Stimulated activated CD4-positive, alpha-beta T cell treated with anti-CD3 and anti-CD28 coated beads, Interleukin-2, amount 100 ng/mL, for 4 hours (primary cell): Measurements from ENCODE around the gene CROCC2.

Experiments used
- DNase-seq: peaks from one replicate; pipeline ENCODE4 v3.0.0-alpha.2; 2020; ENCODE audit warnings: low read depth

The CROCC2 gene

DNA sequence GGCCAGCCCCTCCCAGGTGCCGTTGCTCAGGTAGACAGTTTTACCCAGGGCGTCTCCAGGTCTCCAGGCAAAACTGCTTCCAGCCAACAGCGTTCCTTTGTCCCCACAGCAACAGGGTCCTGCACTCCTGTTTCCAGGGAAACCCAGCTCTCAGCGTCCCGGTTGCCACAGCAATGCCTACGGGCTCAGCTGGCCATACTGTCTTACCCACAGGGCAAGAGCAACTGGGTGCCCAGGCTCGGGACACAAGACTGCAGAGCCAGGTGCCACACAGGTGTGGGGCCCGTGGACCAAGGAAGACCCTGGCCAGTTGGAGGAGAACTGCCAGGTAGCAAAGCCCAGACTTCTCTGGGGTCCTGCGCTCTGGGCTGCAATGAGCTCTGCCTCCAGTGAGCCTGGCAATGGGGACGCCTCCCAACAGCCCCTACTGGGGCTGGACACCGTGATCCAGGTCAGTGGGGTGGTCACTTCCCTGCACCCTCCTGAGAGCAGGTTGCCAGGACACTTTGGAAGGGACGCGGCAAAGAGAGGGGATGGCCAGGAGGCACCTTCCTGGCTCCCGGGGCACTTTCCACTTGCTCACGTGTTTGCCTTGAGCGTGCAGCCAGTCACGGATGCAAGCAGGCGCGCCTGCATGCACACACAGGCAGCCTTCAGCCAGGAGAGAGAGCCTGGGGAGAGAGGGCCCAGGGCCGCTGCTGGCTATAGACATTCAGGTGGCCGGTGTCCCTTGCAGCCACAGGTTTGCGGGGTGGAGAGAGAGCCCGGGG, at the start of gene CROCC2:
Gene CROCC2, plus strand, starts transcription at position 196 of the 770 bp plus-strand sequence. Its CDS starts 178 bp downstream, at position 374.
- DNase-seq = no peak

DNA sequence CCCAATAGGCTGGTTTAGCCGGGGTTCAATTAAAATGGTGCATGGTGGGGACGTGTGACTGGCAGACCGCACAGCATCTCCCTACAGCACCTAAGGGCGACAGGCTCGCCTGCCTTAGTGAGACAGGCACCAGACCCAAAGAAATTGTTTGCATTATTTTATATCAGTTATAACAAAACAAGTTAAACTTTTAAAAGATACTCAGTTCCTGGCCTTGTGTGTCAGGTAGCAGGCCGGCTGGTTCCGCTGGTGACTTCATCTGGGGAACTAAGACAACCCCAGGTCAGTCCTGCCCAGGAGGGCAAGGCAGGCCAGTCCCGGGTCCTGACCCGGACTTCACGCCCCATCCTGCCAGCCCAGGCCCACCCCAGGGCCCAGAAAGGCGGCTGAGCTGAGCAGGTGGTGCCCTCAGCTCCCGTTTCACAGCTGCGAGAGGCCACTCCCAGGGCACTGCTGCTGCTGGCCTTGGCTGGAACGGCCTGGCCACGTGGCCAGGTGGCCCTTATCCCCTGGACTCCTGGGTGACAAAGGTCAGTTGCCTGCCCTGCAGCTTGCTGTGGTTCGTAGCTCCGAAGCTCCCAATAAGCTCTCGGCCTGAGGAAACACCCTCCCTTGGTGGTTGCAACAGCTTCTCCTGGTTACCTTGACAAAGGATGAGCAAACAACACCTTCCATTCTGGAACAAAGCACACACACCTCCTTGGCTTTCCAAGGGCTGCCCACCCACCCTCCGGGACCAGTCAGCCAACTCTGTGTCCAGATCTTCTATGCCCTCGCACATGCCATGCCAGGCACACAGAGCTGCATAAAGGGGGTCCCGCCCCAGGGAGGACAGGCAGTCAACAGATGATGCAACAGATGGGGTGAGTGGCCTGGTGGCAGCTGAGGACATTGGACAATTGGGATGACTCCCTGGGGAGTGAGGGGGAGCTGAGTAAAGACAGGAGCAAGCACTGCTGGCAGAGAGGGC, 48.8 kb upstream of the CROCC2 start:
- no peak for DNase-seq

DNA sequence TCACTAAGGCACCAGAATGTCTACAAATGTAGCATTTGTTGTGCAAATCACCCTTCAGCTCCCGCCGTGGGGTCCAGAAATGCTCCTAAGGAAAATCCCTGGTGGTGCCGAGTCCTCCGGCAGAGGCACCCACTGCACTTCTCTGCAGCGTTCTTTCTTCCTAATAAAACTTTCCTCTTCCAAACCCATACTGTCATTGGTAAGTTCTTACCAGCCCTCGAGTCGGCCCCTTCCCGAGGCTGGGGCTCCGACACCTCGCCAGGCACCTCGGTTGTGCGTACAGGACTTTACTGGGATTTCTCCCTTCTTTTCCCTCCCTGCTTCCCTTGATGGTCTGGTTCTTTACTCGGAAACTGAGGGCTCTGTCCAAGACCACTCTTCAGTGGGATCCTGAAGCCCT, 47.8 kb upstream of the CROCC2 start:
- DNase-seq = no peak

DNA sequence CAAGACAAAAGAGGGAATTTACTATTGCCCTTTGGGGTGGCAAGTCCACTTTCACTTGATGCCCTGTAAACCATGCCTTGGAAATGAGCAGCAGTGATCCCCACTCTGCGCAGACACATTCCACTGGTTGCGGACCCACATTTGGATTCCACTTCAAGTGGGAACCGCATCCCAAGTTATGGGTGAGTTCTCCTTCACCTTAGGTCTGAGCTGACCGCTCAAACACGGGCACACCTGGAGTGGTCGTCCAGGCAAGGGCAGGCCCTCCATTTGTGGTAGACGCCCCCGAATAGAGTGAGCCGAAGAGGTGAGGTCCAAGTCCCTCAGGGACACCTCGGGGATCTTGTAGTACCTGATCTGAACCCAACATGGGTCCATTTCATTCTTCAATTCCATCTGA, 47.3 kb upstream of the CROCC2 start:
- no peak for DNase-seq

DNA sequence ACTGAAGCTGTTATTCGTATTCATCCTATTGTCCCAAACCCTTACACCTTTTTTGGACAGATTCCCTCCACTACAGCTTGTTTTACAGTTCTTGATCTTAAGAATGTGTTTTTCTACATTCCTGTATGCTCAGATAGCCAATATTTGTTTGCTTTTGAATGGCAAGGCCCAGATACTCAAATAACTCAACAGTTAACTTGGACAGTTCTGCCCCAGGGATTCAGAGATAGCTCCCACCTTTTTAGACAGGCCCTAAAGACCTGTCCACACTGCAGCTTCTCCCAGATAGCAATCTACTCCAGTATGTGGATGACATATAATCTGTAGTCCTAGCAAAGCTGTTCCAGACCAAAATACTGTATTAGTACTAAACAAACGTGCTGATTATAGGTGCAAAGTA, 44.6 kb upstream of the CROCC2 start:
- no peak for DNase-seq

DNA sequence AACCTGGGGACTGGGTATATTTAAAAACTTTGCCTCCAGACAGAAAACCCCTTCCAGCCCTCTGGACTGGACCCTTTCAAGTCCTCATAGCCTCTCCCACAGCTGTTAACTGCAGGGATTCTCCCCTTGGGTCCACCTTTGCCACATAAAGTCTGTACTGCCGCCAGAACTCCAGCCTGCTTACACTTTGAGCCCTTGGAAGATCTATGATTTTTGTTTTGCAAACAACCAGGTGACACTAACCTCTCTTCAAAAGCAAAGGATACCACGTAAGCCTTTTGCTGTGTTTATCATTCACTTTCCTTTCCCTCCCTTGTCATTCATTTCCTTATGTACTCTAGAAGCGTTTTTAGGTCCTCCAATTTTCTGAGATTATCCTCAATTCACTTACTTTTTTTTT, 41.7 kb upstream of the CROCC2 start:
- DNase-seq = no peak

DNA sequence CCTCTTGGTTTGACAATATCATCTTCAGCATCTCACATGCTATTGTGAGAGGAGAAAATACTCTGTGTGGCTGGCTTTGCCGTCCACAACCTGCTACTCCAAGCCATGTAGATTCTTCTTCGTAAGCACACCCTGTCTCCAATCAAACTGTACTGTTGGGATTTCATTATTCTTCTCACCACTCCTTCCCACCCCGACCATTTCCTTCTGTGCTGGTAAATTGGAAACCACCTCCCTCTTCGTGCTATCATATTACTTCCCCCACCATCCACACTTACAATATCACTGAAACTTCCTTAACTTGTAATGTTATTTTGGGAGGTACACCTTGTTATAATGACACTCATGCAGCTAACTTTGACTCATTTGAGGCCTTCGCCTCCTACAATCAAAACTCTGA, 40.7 kb upstream of the CROCC2 start:
- DNase-seq = no peak

DNA sequence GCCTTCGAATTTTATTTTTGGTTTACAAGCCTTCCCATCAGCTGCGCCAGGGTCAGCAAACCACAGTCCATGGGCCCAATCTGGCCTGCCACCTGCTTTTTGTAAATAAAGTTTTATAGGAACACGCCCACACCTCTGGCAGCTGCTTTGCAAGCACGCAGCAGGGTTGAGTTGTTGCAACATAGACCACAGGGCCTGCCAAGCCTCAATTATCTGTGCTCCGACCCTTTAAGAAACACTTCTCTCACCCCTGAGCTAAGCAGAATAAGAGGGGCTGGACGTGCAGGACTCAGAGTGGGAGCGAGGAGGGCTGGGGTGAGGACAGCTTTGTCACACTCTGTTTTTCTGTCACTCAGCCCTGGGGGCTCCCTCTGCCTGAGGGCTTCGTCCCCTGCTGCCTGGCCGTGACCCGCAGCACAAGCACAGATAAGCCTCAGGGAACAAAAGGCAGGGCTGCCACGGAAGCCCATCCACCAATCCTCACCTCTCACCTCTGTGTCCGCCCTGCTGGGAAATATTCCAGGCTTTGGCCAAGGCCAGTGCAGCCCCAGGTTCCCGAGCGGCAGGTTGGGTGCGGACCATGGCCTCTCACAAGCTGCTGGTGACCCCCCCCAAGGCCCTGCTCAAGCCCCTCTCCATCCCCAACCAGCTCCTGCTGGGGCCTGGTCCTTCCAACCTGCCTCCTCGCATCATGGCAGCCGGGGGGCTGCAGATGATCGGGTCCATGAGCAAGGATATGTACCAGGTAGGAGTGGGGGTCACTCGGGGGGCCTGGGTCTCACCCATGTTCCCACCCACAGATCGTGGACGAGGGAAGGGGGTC, 37.6 kb upstream of the CROCC2 start, which contains the start of gene AGXT:
Gene AGXT, plus strand, starts transcription at position 539 of the 823 bp plus-strand sequence. Its CDS starts 42 bp downstream, at position 581.
- DNase-seq = no peak

DNA sequence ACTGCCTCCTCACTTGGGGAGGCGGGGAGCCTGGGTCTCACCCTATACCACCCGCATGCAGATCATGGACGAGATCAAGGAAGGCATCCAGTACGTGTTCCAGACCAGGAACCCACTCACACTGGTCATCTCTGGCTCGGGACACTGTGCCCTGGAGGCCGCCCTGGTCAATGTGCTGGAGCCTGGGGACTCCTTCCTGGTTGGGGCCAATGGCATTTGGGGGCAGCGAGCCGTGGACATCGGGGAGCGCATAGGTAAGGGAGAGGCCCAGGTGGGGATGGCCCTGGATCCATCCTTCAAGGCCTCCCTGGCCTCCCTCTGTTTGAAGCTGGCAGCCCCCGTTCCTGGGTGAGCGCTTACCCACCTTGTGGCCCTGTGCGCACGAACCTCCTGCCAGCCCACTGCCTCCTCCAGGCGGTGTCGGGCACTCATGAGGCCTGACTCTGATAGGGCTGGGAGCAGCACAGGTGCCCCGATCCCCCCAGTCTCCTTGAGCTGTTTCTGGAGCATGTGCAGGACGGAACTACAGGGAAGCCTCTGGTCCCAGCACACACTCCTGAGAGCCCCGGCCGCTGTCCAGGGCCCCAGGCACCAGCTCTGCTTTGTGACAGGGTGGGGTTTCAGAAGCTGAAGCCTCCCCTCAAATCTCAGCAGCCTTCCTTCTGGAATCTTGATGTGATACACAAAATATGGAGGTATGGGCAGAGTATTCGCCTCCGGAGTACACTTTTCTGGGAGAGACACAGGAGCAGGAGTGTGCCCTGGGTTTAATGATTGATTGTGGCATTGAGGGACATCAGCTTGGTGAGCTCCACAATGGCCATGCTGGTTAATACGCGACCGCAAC, 36.8 kb upstream of the CROCC2 start:
- no peak for DNase-seq

DNA sequence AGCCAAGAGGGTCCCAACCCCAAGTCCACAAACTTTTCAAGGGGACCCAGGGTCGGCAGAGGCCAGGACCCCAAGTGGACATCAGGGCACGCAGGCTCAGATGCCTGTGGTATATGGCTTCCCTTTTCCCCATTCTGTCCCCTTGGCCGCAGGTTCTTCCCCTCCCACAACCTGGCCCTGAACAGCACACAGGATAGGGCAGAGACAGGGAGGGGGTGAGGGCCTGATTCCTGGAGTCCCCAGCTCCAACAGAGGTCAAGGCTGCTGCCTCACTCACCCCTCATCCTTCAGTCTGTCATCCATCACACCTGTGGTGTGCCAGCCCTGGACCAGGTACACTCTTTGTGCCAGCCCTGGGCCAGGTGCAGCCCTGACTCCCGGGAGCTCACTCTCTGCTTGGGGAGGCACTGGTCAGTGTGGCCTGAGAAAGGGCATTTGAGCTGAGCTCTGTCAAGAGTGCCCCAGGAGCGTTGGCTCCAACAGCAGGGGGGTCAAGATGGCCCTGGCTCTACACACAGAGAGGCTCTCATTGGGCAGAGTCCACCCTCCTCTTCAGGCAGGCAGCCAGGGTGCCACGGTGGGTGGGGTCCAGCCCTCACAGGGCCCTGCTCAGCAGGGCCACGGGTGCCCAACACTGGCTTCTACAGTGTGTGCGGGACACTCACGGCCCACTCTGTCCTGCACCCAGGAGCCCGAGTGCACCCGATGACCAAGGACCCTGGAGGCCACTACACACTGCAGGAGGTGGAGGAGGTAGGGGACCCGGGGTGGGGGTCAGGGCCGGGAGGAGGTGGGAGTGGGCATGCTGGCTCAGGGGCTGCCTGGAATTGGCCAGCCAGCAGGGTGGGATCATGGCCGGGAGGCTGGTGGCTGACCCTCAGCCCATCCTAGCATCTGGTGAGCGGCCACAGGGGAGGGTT, 35.9 kb upstream of the CROCC2 start:
- DNase-seq = no peak

DNA sequence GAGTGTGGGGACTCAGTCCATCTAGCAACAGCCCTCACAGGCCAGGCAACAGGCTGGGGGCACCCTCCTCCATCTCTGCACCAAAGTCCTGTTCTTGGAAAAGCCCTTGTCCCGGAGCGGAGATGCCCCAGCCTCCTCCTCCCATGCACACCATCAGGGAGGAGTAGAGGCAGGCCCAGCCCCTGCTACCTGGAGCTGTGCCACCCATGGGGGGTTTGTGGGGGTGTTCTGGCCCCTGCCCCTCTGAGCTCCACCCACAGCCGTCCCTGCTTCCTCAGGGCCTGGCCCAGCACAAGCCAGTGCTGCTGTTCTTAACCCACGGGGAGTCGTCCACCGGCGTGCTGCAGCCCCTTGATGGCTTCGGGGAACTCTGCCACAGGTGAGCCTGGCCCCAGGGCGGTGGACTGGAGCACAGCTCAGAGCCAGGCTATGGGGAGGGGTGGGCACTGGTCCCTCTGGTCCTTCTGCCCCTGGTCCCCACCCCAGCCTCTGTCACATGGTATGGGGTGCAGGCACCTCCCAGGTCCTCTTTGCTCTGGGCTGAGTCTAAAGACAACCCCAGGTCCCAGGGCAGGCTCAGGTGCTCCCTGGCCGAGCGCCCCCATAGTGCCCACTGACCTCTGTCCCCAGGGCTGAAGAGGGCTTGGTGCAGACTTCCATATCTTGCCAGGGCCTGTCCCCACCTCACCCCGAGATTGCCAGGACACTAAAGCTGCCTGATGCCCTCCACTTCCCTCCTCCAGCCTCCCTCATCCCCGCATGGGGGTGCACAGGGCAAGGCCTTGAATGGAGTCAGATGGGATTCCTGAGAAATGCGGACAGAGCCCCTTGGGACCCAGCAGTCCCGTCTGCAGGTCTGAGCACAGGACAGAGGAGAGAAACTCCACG, 34.8 kb upstream of the CROCC2 start:
- no peak for DNase-seq

DNA sequence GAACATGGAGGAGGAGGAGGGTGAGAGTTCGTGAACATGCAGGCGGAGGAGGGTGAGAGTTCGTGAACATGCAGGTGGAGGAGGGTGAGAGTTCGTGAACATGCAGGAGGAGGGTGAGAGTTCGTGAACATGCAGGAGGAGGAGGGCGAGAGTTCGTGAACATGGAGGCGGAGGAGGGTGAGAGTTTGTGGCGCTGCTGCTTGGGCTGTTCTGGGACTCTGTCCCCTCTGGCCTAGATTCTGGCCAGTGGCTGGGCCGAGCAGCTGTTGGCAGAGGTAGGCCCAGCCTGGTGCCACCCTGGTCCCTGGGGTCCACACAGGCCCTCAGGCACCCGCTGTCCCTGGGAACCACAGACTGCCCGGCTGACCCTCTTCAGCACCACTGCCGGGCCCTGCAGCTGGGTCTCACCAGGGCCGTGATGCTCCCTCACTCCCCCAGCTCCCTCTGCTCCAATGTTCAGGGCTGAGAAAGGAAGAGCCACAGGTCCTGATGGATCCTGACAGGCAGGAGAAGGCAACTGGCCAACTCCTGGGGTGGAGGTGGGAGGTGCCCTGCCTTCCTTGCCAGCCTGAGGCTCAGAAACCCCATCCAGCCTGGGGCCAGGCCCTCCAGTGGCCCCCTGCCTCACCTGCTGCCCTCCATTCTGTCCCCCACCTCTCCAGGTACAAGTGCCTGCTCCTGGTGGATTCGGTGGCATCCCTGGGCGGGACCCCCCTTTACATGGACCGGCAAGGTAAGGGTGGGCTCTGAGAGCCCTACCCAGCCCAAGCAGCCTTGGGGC, 33.6 kb upstream of the CROCC2 start:
- DNase-seq = no peak

DNA sequence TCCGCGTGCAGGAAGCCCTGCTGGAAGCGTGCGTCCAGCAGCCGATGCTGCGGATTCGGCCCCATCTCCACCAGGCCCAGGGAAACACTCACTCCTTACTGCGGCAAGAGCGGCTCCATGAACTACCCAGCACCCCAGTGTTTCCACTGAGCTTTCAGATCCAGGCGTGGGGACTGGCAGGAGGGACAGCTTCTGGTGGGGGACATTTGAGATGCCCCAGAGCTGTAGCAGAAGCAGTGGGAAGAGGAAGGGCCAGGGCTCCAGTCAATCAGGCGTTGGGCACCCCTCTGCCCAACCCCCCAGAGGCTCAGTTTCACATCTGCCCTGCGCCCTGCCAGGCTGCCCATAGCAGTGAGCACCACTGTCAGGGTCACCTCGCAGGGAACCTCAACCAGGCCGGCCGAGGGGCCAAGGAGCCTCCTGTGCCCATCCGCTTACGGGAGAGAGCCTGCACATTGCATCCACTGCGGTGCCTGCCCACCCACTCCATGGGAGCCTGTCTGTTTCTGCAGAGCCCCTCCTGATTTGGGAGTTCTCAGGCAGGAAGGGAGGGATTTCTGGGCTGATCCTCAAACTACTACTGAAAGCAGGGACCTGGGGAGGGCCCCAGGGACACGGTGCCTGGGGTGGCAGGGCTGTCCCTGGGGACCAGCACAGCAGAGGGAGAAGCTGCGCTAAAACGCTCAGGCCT, 32.9 kb upstream of the CROCC2 start:
- DNase-seq = no peak

DNA sequence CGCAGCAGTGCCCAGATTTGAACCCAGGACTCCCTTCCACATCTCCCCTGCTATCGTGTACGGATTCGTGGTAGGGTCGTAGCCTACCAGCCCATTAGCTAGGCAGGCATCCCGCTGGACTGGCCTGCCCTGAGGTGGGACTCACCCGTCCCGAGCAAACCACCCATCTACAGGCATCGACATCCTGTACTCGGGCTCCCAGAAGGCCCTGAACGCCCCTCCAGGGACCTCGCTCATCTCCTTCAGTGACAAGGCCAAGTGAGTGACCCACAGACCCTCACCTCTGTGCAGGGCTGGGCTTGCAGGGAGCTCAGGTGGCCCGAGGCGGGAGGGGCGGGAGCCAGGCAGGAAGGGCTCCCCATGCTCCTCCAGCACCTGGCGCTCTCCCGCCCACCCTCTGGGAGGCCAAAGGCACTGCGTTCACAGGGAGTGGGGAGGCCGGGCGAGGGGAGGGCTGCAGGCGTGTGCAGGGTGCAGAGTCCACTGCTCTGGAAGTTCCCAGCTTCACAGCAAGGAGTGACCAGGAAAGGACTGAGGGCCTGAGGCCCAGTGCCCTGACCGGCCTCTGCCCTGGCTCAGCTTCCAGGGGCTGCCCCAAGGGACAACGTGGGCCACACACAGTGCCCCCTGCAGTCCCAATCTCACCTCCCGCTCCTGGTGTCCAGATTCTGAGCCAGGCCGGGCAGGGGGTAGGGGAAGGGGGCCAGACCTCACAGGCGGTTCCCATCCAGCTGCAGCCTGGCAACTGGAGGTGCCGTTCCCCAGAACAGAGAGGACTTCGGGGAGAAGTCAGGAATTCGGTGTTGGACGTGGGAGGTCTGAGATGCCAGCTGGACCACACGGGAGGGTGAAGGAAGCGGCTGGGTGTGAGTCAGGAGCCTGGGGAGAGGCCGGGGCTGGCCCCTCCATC, 32.1 kb upstream of the CROCC2 start:
- DNase-seq = no peak

DNA sequence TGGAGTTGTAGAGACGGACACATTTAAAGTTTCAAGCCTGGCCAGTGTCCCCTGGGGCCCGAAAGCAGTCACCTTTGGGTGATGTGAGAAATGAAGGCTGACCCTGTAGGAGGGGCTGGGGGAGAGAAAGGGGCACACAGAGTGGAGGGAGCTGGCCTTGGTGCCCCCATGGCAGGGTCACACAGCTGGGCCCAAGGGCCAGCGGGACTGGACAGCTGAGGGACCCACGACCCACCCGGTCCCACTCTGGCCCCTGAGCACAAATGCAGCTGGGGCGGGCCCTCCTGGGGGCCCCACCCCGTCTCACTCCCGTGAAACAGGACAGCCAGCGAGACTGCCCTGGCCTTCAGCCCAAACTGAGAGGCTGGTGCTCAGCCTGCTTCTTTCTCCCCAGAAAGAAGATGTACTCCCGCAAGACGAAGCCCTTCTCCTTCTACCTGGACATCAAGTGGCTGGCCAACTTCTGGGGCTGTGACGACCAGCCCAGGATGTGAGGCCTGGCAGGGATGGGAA, 31.4 kb upstream of the CROCC2 start:
- DNase-seq = no peak
